Measurements from ENCODE around the gene NRXN3. TPM values are rescaled to one million over a fixed set of nuclear protein-coding genes. Genes with fewer than 3 reads are reported as not detected.

The NRXN3 gene
- total RNA-seq, 1 experiment from 2014 or later: not detected

GRCh38 chr14:79074510-79074909 lies 904.3 kb downstream of the NRXN3 start:
- POLR2A ChIA-PET: no interaction called here

More at GRCh38 chr14:79074510-79074909, 904.3 kb downstream of the NRXN3 start:
- peaks cover 16 to 17% of the 10 kb centered on the region in 2 experiments; a peak in 2 of 4 replicates for H3K9me3 ChIP-seq (ENCODE audit: control insufficient read depth in 1 of 2, insufficient read depth in 1 of 2, low read depth in 1 of 2, low read length in 2 of 2)
- H3K9me2 ChIP-seq (ENCODE audit: insufficient read depth): no peaks in the 10 kb centered on the region
- H3K9ac ChIP-seq (ENCODE audit: low read length): no peak overlapping the region
- ATAC-seq (no peak), DNase-seq (ENCODE audit: low read depth, low spot score) (no peak)
- no peaks in the 10 kb centered on the region for H4K20me1 ChIP-seq (ENCODE audit: insufficient read depth)
- BruUV-seq (replicated peaks): no TSS peak
- H3K36me3 ChIP-seq (ENCODE audit: control insufficient read depth in 1 of 2, insufficient read depth in 2 of 2, low read length in 2 of 2): no peaks in the 10 kb centered on the region
- H2AFZ ChIP-seq (ENCODE audit: low read depth, low read length, poor library complexity, severe bottlenecking): no peak overlapping the region
- RAD21 ChIA-PET (ENCODE audit: low non-redundant PET in 1 of 2, low total read pairs in 2 of 2, uncharacterized antibody in 2 of 2, unreplicated experiment in 2 of 2): no interaction called here
- no peaks in the 10 kb centered on the region for H3K79me2 ChIP-seq (ENCODE audit: insufficient read depth, low read length)
- no peaks in the 10 kb centered on the region for H3K27me3 ChIP-seq (ENCODE audit: insufficient read depth, low read length)
- TF ChIP-seq EZH2 (IDR thresholded peaks at IDR 0.05) (no peak), EZH2phosphoT487 (IDR thresholded peaks at IDR 0.05; ENCODE audit: borderline replicate concordance) (no peak), REST (IDR thresholded peaks at IDR 0.05; ENCODE audit: low read depth) (no peak), FOSL1 (IDR thresholded peaks at IDR 0.05; ENCODE audit: low read depth) (no peak), JUND (IDR thresholded peaks at IDR 0.05) (no peak), SP1 (IDR thresholded peaks at IDR 0.05; ENCODE audit: low read depth) (no peak), CTCF (IDR thresholded peaks at IDR 0.05 in 2 of 3, conservative IDR thresholded peaks at IDR 0.05 in 1 of 3; ENCODE audit: borderline replicate concordance in 1 of 3, insufficient read depth in 1 of 3, low read depth in 2 of 3, low read length in 2 of 3) (no peak), ELF1 (IDR thresholded peaks at IDR 0.05; ENCODE audit: borderline replicate concordance, low read depth) (no peak), RAD21 (IDR thresholded peaks at IDR 0.05; ENCODE audit: low read depth) (no peak), POLR2AphosphoS5 (IDR thresholded peaks at IDR 0.05; ENCODE audit: low read depth, low read length) (no peak)
- no peak overlapping the region for H3K27ac ChIP-seq (ENCODE audit: low read depth, low read length)
- CTCF ChIA-PET: no interaction called here
- H3K4me1 ChIP-seq (ENCODE audit: control insufficient read depth in 1 of 2, insufficient read depth in 2 of 2, low read length in 2 of 2): no peaks in the 10 kb centered on the region
- H3K4me2 ChIP-seq (ENCODE audit: low read length): no peak overlapping the region
- intact Hi-C loops (cut with micrococcal nuclease): no loop called here
- H3K4me3 ChIP-seq (replicated peaks in 1 of 2; ENCODE audit: low read depth in 1 of 2, low read length in 2 of 2): no peak overlapping the region

All from HCT116 (cell line).